OCI-LY1 (cell line): ENCODE results near the gene MKKS.

Source experiments
- CTCF ChIP-seq: fragments of 200-600 bp; sonication (generic), shearing (Covaris generic); IDR thresholded peaks from 2 replicates; pipeline ENCODE4 v1.5.1; 2017; ENCODE audit warnings: mild to moderate bottlenecking, antibody characterized with exemption, low read length, moderate library complexity, mixed read lengths
- EZH2 ChIP-seq: fragments of 200-600 bp; sonication (generic), shearing (Covaris generic); IDR thresholded peaks from 2 replicates; pipeline ENCODE4 v1.8.0; 2017; ENCODE audit warnings: borderline replicate concordance, mixed run types, mild to moderate bottlenecking, antibody characterized with exemption, low read length, moderate library complexity, mixed read lengths

- TF ChIP-seq CTCF, result no peak
- no peak for TF ChIP-seq EZH2
These were observed 28.5 kb upstream of the MKKS start for GRCh38 chr20:10462516-10462915.
